Measurements from ENCODE around the gene TNFRSF21. TPM values are rescaled to one million over a fixed set of nuclear protein-coding genes. Genes with fewer than 3 reads are reported as not detected.
"Not testable (repeated sequence)": the region's sequence is repeated elsewhere in the genome, so short reads cannot be mapped to it uniquely, and the experiment has no call there.

TNFRSF21 gene
- total RNA-seq, 1 donor from 2014 or later = 28.9 TPM

DNA sequence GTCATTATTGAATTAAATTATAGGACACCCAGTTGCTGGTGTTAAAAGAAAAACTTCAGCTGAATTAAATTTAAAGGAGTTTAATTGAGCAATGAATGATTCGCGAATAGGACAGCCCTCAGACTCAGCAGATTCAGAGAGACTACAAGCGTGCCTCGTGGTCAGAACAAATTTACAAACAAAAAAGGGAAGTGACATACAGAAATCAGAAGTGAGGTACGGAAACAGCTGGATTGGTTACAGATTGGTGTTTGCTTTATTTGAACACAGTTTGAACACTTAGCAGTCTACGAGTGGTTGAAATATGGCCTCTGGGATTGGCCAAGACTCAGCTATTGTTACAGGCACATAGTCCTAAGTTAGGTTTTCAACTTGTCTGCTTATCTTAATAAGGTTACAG is 25.8 kb upstream of the TNFRSF21 start:
- H3K4me1 ChIP-seq = no peaks in the 10 kb centered on the region
- no peak overlapping the region for H3K4me3 ChIP-seq
- no peaks in the 10 kb centered on the region for H3K9me3 ChIP-seq
- TF ChIP-seq, protein P1, sequence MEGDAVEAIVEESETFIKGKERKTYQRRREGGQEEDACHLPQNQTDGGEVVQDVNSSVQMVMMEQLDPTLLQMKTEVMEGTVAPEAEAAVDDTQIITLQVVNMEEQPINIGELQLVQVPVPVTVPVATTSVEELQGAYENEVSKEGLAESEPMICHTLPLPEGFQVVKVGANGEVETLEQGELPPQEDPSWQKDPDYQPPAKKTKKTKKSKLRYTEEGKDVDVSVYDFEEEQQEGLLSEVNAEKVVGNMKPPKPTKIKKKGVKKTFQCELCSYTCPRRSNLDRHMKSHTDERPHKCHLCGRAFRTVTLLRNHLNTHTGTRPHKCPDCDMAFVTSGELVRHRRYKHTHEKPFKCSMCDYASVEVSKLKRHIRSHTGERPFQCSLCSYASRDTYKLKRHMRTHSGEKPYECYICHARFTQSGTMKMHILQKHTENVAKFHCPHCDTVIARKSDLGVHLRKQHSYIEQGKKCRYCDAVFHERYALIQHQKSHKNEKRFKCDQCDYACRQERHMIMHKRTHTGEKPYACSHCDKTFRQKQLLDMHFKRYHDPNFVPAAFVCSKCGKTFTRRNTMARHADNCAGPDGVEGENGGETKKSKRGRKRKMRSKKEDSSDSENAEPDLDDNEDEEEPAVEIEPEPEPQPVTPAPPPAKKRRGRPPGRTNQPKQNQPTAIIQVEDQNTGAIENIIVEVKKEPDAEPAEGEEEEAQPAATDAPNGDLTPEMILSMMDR (IDR thresholded peaks at IDR 0.05) = no peak
- no peak overlapping the region for H3K27ac ChIP-seq
- ATAC-seq (peak; percentile 62), DNase-seq (no peak)
- intact Hi-C loops (cut with DNase I) = no loop called here
- H3K27me3 ChIP-seq = no peaks in the 10 kb centered on the region
- no peaks in the 10 kb centered on the region for H3K36me3 ChIP-seq

DNA sequence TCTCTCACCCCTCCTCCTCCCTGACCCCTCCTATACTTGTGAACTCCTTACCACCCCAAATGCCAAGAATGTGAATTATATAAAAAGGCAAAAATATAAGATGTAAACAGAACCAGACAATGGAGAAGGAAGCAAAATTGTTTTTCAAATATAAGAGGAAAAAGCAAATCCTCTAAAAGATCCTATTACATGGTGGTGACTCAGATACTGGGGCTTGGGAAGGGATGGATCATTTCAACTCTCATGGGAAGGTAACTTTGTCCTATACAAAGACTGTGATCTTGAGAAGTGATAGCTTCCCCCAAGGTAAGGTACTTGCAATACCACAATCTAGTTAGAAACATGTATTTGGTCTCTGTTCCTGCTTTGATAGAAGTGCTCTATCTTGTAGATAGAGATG is 24.6 kb upstream of the TNFRSF21 start:
- ATAC-seq = no peak
- intact Hi-C loops (cut with DNase I) = no loop called here
- TF ChIP-seq, protein P1 (IDR thresholded peaks at IDR 0.05) = no peak
- DNase-seq = no peak
- H3K36me3 ChIP-seq = no peaks in the 10 kb centered on the region
- no peaks in the 10 kb centered on the region for H3K27me3 ChIP-seq
- no peak overlapping the region for H3K4me3 ChIP-seq
- H3K9me3 ChIP-seq = no peaks in the 10 kb centered on the region
- no peak overlapping the region for H3K27ac ChIP-seq
- no peaks in the 10 kb centered on the region for H3K4me1 ChIP-seq

GRCh38 chr6:47328606-47329005 is 18.9 kb upstream of the TNFRSF21 start:
- DNase-seq; ATAC-seq; H3K9me3 ChIP-seq; H3K4me3 ChIP-seq; H3K27me3 ChIP-seq; intact Hi-C loops (cut with DNase I); H3K27ac ChIP-seq; H3K4me1 ChIP-seq; H3K36me3 ChIP-seq: not testable (repeated sequence)

- ATAC-seq; H3K4me1 ChIP-seq; intact Hi-C loops (cut with DNase I); DNase-seq; H3K36me3 ChIP-seq; H3K27me3 ChIP-seq; H3K4me3 ChIP-seq; H3K27ac ChIP-seq; H3K9me3 ChIP-seq: not testable (repeated sequence)
These were observed 18.4 kb upstream of the TNFRSF21 start for GRCh38 chr6:47328139-47328538.

DNA sequence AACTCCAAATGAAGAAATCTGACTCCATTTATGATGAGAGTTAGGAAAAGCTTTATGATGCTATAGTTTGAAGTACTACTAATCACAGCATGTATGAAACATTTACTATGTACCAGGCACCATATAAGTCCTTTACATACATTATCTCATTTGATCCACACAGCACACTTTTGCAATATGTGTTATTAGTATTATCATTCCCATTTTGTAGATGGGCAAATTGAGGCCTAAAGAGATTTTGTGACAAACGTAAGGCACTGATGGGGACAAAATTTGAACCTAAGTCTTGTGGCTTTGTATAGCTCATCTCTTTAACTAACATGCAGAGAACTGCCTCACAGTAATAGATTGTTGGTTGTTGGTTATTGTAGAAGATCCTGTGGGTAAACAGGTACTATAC is 14.2 kb upstream of the TNFRSF21 start:
- H3K27me3 ChIP-seq = no peaks in the 10 kb centered on the region
- TF ChIP-seq, protein P1 (IDR thresholded peaks at IDR 0.05) = no peak
- no peaks in the 10 kb centered on the region for H3K4me1 ChIP-seq
- H3K36me3 ChIP-seq = no peaks in the 10 kb centered on the region
- ATAC-seq = no peak
- H3K27ac ChIP-seq = no peak overlapping the region
- H3K9me3 ChIP-seq = no peaks in the 10 kb centered on the region
- no peak overlapping the region for H3K4me3 ChIP-seq
- intact Hi-C loops (cut with DNase I) = no loop called here
- DNase-seq = no peak

GRCh38 chr6:47323321-47323720 is 13.6 kb upstream of the TNFRSF21 start:
- H3K4me3 ChIP-seq = no peak overlapping the region
- H3K9me3 ChIP-seq = no peaks in the 10 kb centered on the region
- intact Hi-C loops (cut with DNase I) = no loop called here
- no peak overlapping the region for H3K27ac ChIP-seq
- DNase-seq (no peak), ATAC-seq (no peak)
- TF ChIP-seq, protein P1 (IDR thresholded peaks at IDR 0.05) = no peak
- H3K36me3 ChIP-seq = no peaks in the 10 kb centered on the region
- H3K4me1 ChIP-seq = no peaks in the 10 kb centered on the region
- H3K27me3 ChIP-seq = no peaks in the 10 kb centered on the region

GRCh38 chr6:47321577-47321976 is 11.9 kb upstream of the TNFRSF21 start:
- no peak for ATAC-seq
- TF ChIP-seq, protein P1 (IDR thresholded peaks at IDR 0.05) = no peak
- intact Hi-C loops (cut with DNase I) = no loop called here

More at GRCh38 chr6:47321577-47321976, 11.9 kb upstream of the TNFRSF21 start:
- no peaks in the 10 kb centered on the region for H3K36me3 ChIP-seq
- no peak overlapping the region for H3K27ac ChIP-seq
- H3K27me3 ChIP-seq = no peaks in the 10 kb centered on the region
- H3K4me1 ChIP-seq = no peaks in the 10 kb centered on the region
- H3K9me3 ChIP-seq = no peaks in the 10 kb centered on the region
- no peak overlapping the region for H3K4me3 ChIP-seq
- DNase-seq = no peak
